Kidney epithelial cell (primary cell): ENCODE measurements around the gene CAMK2G. TPM values are rescaled to one million over a fixed set of nuclear protein-coding genes. Genes with fewer than 3 reads are reported as not detected.
"Not testable (repeated sequence)": the region's sequence is repeated elsewhere in the genome, so short reads cannot be mapped to it uniquely, and the experiment has no call there.

Experiments used
- DNase-seq: peaks from one replicate; pipeline ENCODE4 v3.0.0-alpha.2; 2010; ENCODE audit warnings: low read depth
- H3K27me3 ChIP-seq: 2 replicates; pipeline ENCODE4 v1.6.0; 2011; ENCODE audit warnings: low read length; ENCODE audit not compliant: control insufficient read depth, insufficient read depth
- H3K36me3 ChIP-seq: 2 replicates; pipeline ENCODE4 v1.5.1; 2011; ENCODE audit warnings: low read length; ENCODE audit not compliant: control insufficient read depth, insufficient read depth
- H3K4me3 ChIP-seq: 2 replicates; pipeline ENCODE4 v1.5.1; 2011; ENCODE audit warnings: low read depth, mild to moderate bottlenecking, control low read depth, low read length
- total RNA-seq: library from RNA; depleted of rRNA; stranded (reverse); fragments of >200 nt; gene quantifications from 2 replicates; pipeline ENCODE4 v1.2.3, GENCODE V29; 2015
- TF ChIP-seq, protein P1 (sequence below): IDR thresholded peaks from 2 replicates; pipeline ENCODE4 v1.5.1; 2011; ENCODE audit warnings: mild to moderate bottlenecking, moderate library complexity, low read length, control low read depth, inconsistent platforms; ENCODE audit not compliant: insufficient read depth, poor library complexity, severe bottlenecking

The CAMK2G gene
- total RNA-seq, 1 donor from 2014 or later: 12.7 TPM

DNA sequence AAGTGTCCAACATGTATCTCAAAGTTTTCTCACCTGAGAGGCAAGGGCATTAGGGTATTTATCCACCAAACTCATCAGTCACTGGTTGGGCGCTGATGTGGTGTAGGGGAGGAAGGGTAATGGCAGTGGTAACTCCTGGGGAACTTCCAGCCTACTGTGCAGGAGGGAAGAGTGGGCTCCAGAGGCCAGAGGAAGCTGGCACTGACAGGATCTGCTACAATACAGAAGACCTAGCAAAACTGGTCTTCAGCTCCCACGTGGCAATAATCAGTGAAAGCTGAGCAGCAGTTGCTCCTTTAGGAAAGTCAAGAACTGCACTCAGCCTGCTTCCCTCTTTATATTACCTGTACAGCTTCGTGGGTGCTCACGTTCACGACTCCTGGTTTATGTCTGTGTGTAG is 17.2 kb upstream of the CAMK2G start:
- no peak for DNase-seq
- TF ChIP-seq, protein P1, sequence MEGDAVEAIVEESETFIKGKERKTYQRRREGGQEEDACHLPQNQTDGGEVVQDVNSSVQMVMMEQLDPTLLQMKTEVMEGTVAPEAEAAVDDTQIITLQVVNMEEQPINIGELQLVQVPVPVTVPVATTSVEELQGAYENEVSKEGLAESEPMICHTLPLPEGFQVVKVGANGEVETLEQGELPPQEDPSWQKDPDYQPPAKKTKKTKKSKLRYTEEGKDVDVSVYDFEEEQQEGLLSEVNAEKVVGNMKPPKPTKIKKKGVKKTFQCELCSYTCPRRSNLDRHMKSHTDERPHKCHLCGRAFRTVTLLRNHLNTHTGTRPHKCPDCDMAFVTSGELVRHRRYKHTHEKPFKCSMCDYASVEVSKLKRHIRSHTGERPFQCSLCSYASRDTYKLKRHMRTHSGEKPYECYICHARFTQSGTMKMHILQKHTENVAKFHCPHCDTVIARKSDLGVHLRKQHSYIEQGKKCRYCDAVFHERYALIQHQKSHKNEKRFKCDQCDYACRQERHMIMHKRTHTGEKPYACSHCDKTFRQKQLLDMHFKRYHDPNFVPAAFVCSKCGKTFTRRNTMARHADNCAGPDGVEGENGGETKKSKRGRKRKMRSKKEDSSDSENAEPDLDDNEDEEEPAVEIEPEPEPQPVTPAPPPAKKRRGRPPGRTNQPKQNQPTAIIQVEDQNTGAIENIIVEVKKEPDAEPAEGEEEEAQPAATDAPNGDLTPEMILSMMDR: no peak
- Histone ChIP-seq H3K27me3 (no peaks in the 10 kb centered on the region), H3K4me3 (no peak overlapping the region), H3K36me3 (no peaks in the 10 kb centered on the region)

DNA sequence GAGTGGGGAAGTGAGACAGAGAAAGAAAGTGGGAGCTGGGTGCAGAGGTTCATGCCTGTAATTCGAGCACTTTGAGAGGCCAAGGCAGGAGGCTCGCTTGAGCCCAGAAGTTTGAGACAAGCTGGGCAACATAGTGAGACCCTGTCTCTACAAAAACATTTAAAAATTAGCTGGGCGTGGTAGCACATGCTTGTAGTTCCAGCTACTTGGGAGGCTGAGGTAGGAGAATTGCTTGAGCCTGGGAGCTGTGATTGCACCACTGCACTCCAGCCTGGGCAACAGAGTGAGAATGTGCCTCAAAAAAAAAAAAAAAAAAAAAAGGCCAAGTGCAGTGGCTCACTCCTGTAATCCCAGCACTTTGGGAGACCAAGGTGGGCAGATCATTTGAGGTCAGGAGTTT is 16.5 kb upstream of the CAMK2G start:
- H3K36me3 ChIP-seq, H3K4me3 ChIP-seq, DNase-seq, H3K27me3 ChIP-seq: not testable (repeated sequence)

DNA sequence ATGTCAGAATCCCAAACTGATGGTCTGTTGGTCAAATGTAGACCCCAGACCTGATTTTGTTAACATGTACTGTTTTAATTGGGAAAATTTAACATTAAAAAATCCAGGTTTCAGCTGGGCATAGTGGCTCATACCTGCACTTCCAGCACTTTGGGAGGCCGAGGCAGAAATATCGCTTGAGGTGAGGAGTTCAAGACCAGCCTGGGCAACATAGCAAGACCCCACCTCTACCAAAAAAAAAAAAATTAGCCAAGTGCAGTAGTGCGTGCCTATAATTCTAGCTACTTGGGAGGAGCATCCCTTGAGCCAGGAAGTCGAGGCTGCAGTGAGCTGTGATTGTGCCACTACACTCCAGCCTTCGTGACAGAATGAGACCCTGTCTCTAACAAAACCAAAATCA is 15.9 kb upstream of the CAMK2G start:
- TF ChIP-seq, protein P1: no peak
- no peak for DNase-seq
- Histone ChIP-seq H3K27me3 (no peaks in the 10 kb centered on the region), H3K4me3 (no peak overlapping the region), H3K36me3 (no peaks in the 10 kb centered on the region)

DNA sequence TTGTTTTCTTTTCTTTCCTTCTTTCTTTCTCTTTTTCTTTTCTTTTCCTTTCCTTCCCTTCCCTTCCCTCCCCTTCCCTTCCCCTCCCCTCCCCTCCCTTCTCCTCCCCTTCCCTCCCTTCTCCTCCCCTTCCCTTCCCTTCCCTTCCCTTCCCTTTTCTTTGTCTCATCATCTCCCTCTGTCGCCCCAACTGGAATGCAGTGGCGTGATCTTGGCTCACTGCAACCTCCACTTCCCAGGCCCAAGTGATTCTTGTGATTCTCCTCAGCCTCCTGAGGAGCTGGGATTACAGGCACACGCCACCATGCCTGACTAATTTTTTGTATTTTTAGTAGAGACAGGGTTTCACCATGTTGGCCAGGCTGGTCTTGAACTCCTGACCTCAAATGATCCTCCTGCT is 15.1 kb upstream of the CAMK2G start:
- DNase-seq, H3K36me3 ChIP-seq, H3K4me3 ChIP-seq, H3K27me3 ChIP-seq: not testable (repeated sequence)

DNA sequence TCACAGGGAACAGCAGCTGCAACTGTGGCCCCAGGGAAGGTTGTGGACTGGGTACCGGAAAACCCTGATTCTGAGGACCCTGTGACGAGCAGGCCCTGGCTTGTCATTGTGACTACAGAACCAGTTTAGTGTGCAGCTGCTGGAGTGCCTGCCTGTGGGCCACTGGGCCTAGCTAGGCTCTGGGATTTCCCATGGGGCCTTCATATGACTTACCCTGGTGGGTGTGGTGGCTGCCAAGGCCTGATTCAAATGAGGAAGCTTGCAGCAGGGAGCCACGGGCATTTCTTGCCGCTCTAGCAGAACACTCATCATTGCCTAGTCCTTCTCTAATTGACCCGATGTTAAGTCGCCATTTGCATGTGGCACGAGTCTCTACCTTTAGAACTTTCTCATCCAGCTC is 14.7 kb upstream of the CAMK2G start:
- no peak overlapping the region for H3K4me3 ChIP-seq
- no peak for DNase-seq
- no peaks in the 10 kb centered on the region for H3K36me3 ChIP-seq
- no peaks in the 10 kb centered on the region for H3K27me3 ChIP-seq
- TF ChIP-seq, protein P1: no peak

DNA sequence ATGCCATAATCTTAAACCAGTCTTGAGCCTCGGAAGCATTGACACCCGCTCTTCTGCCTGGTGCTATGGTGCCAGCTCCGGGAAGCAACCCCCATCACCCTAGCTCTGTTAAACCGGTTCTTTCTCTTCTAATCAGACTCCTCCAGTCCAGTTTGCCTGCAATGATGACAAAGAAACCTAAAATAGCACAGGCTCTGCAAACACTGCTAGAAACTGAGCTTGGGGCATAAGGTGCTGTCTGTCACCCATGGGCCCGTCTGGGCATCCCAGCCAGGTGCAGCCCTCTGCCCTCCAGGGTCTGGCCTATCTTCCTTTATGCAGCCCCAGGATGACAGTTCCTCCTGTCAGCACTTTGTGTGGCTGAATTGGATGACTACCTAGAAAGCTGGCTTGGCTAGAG is 14.2 kb upstream of the CAMK2G start:
- DNase-seq: no peak
- Histone ChIP-seq H3K4me3 (no peak overlapping the region), H3K27me3 (no peaks in the 10 kb centered on the region), H3K36me3 (no peaks in the 10 kb centered on the region)
- TF ChIP-seq, protein P1: no peak

DNA sequence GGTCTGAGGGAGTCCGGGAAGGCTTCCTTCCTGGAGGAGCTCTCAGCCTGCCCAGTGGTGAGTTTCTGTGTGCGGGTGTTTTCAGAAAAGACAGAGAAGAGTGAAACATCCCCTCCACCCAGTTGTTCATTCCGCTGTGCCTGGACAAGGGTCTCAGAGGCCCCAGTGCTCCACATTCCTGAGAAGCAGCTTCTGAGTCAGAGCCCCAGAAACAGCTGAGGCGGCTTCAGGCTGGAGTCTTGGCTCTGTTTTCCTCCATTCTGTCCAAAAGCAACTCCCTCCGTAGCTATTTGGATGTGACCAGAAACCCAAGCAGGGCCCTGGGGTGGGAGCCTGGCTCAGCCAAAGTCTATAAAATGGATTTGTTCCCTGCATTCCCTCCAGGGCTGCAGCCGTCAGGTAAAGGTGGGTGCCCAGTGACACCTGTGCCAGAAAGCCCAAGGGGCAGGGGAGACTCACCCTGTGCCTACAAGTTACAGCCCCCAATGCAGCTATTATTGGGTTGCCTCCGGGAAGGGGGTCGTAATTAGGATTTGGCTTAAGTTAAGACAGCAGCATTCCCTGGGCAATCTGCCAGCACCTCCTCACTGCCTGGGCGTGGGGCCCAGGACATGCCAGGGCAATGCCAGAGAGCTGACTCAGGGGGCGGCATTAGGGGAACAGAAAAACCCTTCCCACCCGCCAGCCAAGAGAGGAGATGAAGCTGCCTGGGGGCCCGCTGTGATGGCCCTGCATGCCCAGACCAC is 13.1 kb upstream of the CAMK2G start:
- no peak overlapping the region for H3K4me3 ChIP-seq
- H3K36me3 ChIP-seq: no peaks in the 10 kb centered on the region

More for the DNA sequence above, 13.1 kb upstream of the CAMK2G start:
- DNase-seq: no peak
- TF ChIP-seq, protein P1: no peak
- no peaks in the 10 kb centered on the region for H3K27me3 ChIP-seq
